DMS 273 (cell line): ENCODE measurements around the gene VASN.
"Not testable (repeated sequence)": the region's sequence is repeated elsewhere in the genome, so short reads cannot be mapped to it uniquely, and the experiment has no call there.

ENCODE experiments used
- DNase-seq: peaks from one replicate; lab custom pipeline; 2025; ENCODE audit not compliant: unreplicated experiment; lab: John Stamatoyannopoulos, UW

VASN gene

GRCh38 chr16:4383591-4384444 is 12.2 kb downstream of the VASN start:
- DNase-seq, result no peak

- no peak for DNase-seq
These were observed 12.9 kb downstream of the VASN start for GRCh38 chr16:4384509-4384942.

GRCh38 chr16:4385066-4385788 is 13.6 kb downstream of the VASN start:
- DNase-seq, result no peak

- DNase-seq, result no peak
These were observed 14.3 kb downstream of the VASN start for GRCh38 chr16:4385789-4386450.

GRCh38 chr16:4386451-4386805 is 14.8 kb downstream of the VASN start:
- peak; percentile 28 for DNase-seq

- no peak for DNase-seq
These were observed 15.4 kb downstream of the VASN start for GRCh38 chr16:4386951-4387565.

- DNase-seq, result no peak
These were observed 16.1 kb downstream of the VASN start for GRCh38 chr16:4387781-4388180.

GRCh38 chr16:4388271-4389021 is 16.8 kb downstream of the VASN start:
- no peak for DNase-seq

- no peak for DNase-seq
These were observed 17.7 kb downstream of the VASN start for GRCh38 chr16:4389051-4389955.

GRCh38 chr16:4390266-4391260 is 18.9 kb downstream of the VASN start:
- DNase-seq, result peak; percentile 52

- DNase-seq, result peak; percentile 56
These were observed 20.2 kb downstream of the VASN start for GRCh38 chr16:4391631-4392381.

GRCh38 chr16:4392382-4393239 is 21.0 kb downstream of the VASN start:
- DNase-seq, result peak; percentile 91

GRCh38 chr16:4393240-4393600 is 21.6 kb downstream of the VASN start:
- DNase-seq, result no peak

- not testable (repeated sequence) for DNase-seq
These were observed 22.2 kb downstream of the VASN start for GRCh38 chr16:4393850-4394249.

GRCh38 chr16:4395055-4395726 is 23.5 kb downstream of the VASN start:
- DNase-seq, result no peak

- DNase-seq, result no peak
These were observed 27.5 kb downstream of the VASN start for GRCh38 chr16:4399001-4399730.
